Measurements from ENCODE around the gene MLLT6. TPM values are rescaled to one million over a fixed set of nuclear protein-coding genes. Genes with fewer than 3 reads are reported as not detected.

The MLLT6 gene
- total and polyA plus RNA-seq, 2 experiments from 2014 or later = 10.5 to 75.8 TPM

- Histone ChIP-seq H3K27me3 (no peaks in the 10 kb centered on the region), H3K36me3 (no peaks in the 10 kb centered on the region), H3K27ac (peak overlapping the region; percentile 59), H3K4me3 (peak overlapping the region; percentile 97), H3K9me3 (ENCODE audit: low read depth) (no peaks in the 10 kb centered on the region), H3K4me1 (ENCODE audit: low read depth) (peaks cover 16% of the 10 kb centered on the region)
- no peak for TF ChIP-seq CTCF (IDR thresholded peaks at IDR 0.05; ENCODE audit: low read depth, low read length)
- DNase-seq (ENCODE audit: low read depth in 1 of 2, low spot score in 1 of 2) = no peak
Observed at GRCh38 chr17:38750312-38751121, 45.4 kb downstream of the MLLT6 start.

- H3K9me3 ChIP-seq (ENCODE audit: low read depth) = no peaks in the 10 kb centered on the region
- H3K4me3 ChIP-seq = peak overlapping the region; percentile 97
- no peak for TF ChIP-seq CTCF (IDR thresholded peaks at IDR 0.05; ENCODE audit: low read depth, low read length)
- H3K27ac ChIP-seq = no peak overlapping the region
- DNase-seq (ENCODE audit: low read depth in 1 of 2, low spot score in 1 of 2) = peak in 1 of 2 donors; percentile 40
- H3K4me1 ChIP-seq (ENCODE audit: low read depth) = peaks cover 13% of the 10 kb centered on the region
- peaks cover 4% of the 10 kb centered on the region for H3K36me3 ChIP-seq
- no peaks in the 10 kb centered on the region for H3K27me3 ChIP-seq
Observed at GRCh38 chr17:38751144-38751807, 46.2 kb downstream of the MLLT6 start.

GRCh38 chr17:38751808-38752307, 46.8 kb downstream of the MLLT6 start:
- peak; percentile 86 to 89 for DNase-seq (ENCODE audit: low read depth in 1 of 2, low spot score in 1 of 2)
- Histone ChIP-seq H3K27ac (peak overlapping the region; percentile 17), H3K4me3 (peak overlapping the region; percentile 97), H3K4me1 (ENCODE audit: low read depth) (peaks cover 12% of the 10 kb centered on the region), H3K27me3 (no peaks in the 10 kb centered on the region), H3K36me3 (peaks cover 5% of the 10 kb centered on the region), H3K9me3 (ENCODE audit: low read depth) (no peaks in the 10 kb centered on the region)
- TF ChIP-seq CTCF (IDR thresholded peaks at IDR 0.05; ENCODE audit: low read depth, low read length) = no peak

GRCh38 chr17:38752308-38753070, 47.4 kb downstream of the MLLT6 start, which contains the start of gene PSMB3:
Gene PSMB3, plus strand, starts transcription at chr17:38752741. Its CDS starts 86 bp downstream, at chr17:38752827.
- peak; percentile 98 to 99 for DNase-seq (ENCODE audit: low read depth in 1 of 2, low spot score in 1 of 2)
- H3K9me3 ChIP-seq (ENCODE audit: low read depth) = no peaks in the 10 kb centered on the region
- no peak for TF ChIP-seq CTCF (IDR thresholded peaks at IDR 0.05; ENCODE audit: low read depth, low read length)
- peak within 1 kb of the TSS; percentile 97 for H3K4me3 ChIP-seq
- peak within 1 kb of the TSS; percentile 44 for H3K27ac ChIP-seq
- H3K36me3 ChIP-seq = peaks cover 7% of the 10 kb centered on the region
- no peaks in the 10 kb centered on the region for H3K27me3 ChIP-seq
- peaks cover 12% of the 10 kb centered on the region for H3K4me1 ChIP-seq (ENCODE audit: low read depth)

GRCh38 chr17:38753071-38753506, 48.0 kb downstream of the MLLT6 start:
- no peaks in the 10 kb centered on the region for H3K27me3 ChIP-seq
- H3K4me1 ChIP-seq (ENCODE audit: low read depth) = peaks cover 12% of the 10 kb centered on the region
- TF ChIP-seq CTCF (IDR thresholded peaks at IDR 0.05; ENCODE audit: low read depth, low read length) = no peak
- H3K27ac ChIP-seq = peak overlapping the region; percentile 44
- peaks cover 10% of the 10 kb centered on the region for H3K36me3 ChIP-seq
- H3K9me3 ChIP-seq (ENCODE audit: low read depth) = no peaks in the 10 kb centered on the region
- no peak for DNase-seq (ENCODE audit: low read depth in 1 of 2, low spot score in 1 of 2)
- H3K4me3 ChIP-seq = peak overlapping the region; percentile 97
